ENCODE results near the gene FAM47E.

FAM47E gene

GRCh38 chr4:76226418-76226817, 25.1 kb upstream of the FAM47E start:
- no peaks in the 10 kb centered on the region for H3K36me3 ChIP-seq (ENCODE audit: control insufficient read depth, low read length)
- no peaks in the 10 kb centered on the region for H3K9me3 ChIP-seq (ENCODE audit: control insufficient read depth, insufficient read depth, low read length)
- no peaks in the 10 kb centered on the region for H3K9me2 ChIP-seq (replicated peaks; ENCODE audit: control insufficient read depth, low read length)
- TF ChIP-seq, protein P1, sequence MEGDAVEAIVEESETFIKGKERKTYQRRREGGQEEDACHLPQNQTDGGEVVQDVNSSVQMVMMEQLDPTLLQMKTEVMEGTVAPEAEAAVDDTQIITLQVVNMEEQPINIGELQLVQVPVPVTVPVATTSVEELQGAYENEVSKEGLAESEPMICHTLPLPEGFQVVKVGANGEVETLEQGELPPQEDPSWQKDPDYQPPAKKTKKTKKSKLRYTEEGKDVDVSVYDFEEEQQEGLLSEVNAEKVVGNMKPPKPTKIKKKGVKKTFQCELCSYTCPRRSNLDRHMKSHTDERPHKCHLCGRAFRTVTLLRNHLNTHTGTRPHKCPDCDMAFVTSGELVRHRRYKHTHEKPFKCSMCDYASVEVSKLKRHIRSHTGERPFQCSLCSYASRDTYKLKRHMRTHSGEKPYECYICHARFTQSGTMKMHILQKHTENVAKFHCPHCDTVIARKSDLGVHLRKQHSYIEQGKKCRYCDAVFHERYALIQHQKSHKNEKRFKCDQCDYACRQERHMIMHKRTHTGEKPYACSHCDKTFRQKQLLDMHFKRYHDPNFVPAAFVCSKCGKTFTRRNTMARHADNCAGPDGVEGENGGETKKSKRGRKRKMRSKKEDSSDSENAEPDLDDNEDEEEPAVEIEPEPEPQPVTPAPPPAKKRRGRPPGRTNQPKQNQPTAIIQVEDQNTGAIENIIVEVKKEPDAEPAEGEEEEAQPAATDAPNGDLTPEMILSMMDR (IDR thresholded peaks at IDR 0.05; ENCODE audit: low read depth, low read length, poor library complexity, severe bottlenecking): no peak
- no peak for TF ChIP-seq EZH2phosphoT487 (IDR thresholded peaks at IDR 0.05; ENCODE audit: borderline replicate concordance, low read length)
- no peaks in the 10 kb centered on the region for H3K27me3 ChIP-seq (ENCODE audit: control insufficient read depth, low read length)
- no peaks in the 10 kb centered on the region for H3K4me1 ChIP-seq (ENCODE audit: control insufficient read depth, low read length)
- H4K20me1 ChIP-seq (ENCODE audit: control insufficient read depth, insufficient read depth, low read depth, low read length): no peaks in the 10 kb centered on the region
- H3K27ac ChIP-seq (ENCODE audit: low read depth, low read length): no peak overlapping the region
- H3K4me3 ChIP-seq (ENCODE audit: low read length): no peak overlapping the region
- H3K79me2 ChIP-seq (ENCODE audit: control insufficient read depth, low read length): no peaks in the 10 kb centered on the region
- H3F3A ChIP-seq (ENCODE audit: control insufficient read depth, insufficient read depth): no peaks in the 10 kb centered on the region
- H3K4me2 ChIP-seq (ENCODE audit: low read length): no peak overlapping the region

GRCh38 chr4:76232681-76233080, 18.8 kb upstream of the FAM47E start:
- TF ChIP-seq, protein P1 (IDR thresholded peaks at IDR 0.05; ENCODE audit: low read depth, low read length, poor library complexity, severe bottlenecking): no peak
- TF ChIP-seq EZH2phosphoT487 (IDR thresholded peaks at IDR 0.05; ENCODE audit: borderline replicate concordance, low read length): no peak
- H3K4me1 ChIP-seq (ENCODE audit: control insufficient read depth, low read length): no peaks in the 10 kb centered on the region
- H3K79me2 ChIP-seq (ENCODE audit: control insufficient read depth, low read length): no peaks in the 10 kb centered on the region
- no peak overlapping the region for H3K4me3 ChIP-seq (ENCODE audit: low read length)
- no peaks in the 10 kb centered on the region for H3K9me3 ChIP-seq (ENCODE audit: control insufficient read depth, insufficient read depth, low read length)
- no peaks in the 10 kb centered on the region for H3F3A ChIP-seq (ENCODE audit: control insufficient read depth, insufficient read depth)
- no peak overlapping the region for H3K4me2 ChIP-seq (ENCODE audit: low read length)
- H3K36me3 ChIP-seq (ENCODE audit: control insufficient read depth, low read length): no peaks in the 10 kb centered on the region
- H3K27ac ChIP-seq (ENCODE audit: low read depth, low read length): no peak overlapping the region
- no peaks in the 10 kb centered on the region for H4K20me1 ChIP-seq (ENCODE audit: control insufficient read depth, insufficient read depth, low read depth, low read length)
- no peaks in the 10 kb centered on the region for H3K27me3 ChIP-seq (ENCODE audit: control insufficient read depth, low read length)
- H3K9me2 ChIP-seq (replicated peaks; ENCODE audit: control insufficient read depth, low read length): no peaks in the 10 kb centered on the region

GRCh38 chr4:76233083-76233482, 18.4 kb upstream of the FAM47E start:
- H3K4me2 ChIP-seq (ENCODE audit: low read length): no peak overlapping the region
- H3K79me2 ChIP-seq (ENCODE audit: control insufficient read depth, low read length): no peaks in the 10 kb centered on the region

GRCh38 chr4:76233529-76233928, 18.0 kb upstream of the FAM47E start:
- H3K27ac ChIP-seq (ENCODE audit: low read depth, low read length): no peak overlapping the region

More at GRCh38 chr4:76233083-76233482, 18.4 kb upstream of the FAM47E start:
- Histone ChIP-seq H3K4me1 (ENCODE audit: control insufficient read depth, low read length) (no peaks in the 10 kb centered on the region), H3K4me3 (ENCODE audit: low read length) (no peak overlapping the region), H3F3A (ENCODE audit: control insufficient read depth, insufficient read depth) (no peaks in the 10 kb centered on the region), H3K9me2 (replicated peaks; ENCODE audit: control insufficient read depth, low read length) (no peaks in the 10 kb centered on the region), H3K36me3 (ENCODE audit: control insufficient read depth, low read length) (no peaks in the 10 kb centered on the region), H3K27me3 (ENCODE audit: control insufficient read depth, low read length) (no peaks in the 10 kb centered on the region), H3K9me3 (ENCODE audit: control insufficient read depth, insufficient read depth, low read length) (no peaks in the 10 kb centered on the region), H4K20me1 (ENCODE audit: control insufficient read depth, insufficient read depth, low read depth, low read length) (no peaks in the 10 kb centered on the region), H3K27ac (ENCODE audit: low read depth, low read length) (no peak overlapping the region)
- no peak for TF ChIP-seq EZH2phosphoT487 (IDR thresholded peaks at IDR 0.05; ENCODE audit: borderline replicate concordance, low read length)

More at GRCh38 chr4:76233529-76233928, 18.0 kb upstream of the FAM47E start:
- Histone ChIP-seq H3K36me3 (ENCODE audit: control insufficient read depth, low read length) (no peaks in the 10 kb centered on the region), H3K4me2 (ENCODE audit: low read length) (no peak overlapping the region), H3F3A (ENCODE audit: control insufficient read depth, insufficient read depth) (no peaks in the 10 kb centered on the region), H3K79me2 (ENCODE audit: control insufficient read depth, low read length) (no peaks in the 10 kb centered on the region), H3K9me2 (replicated peaks; ENCODE audit: control insufficient read depth, low read length) (no peaks in the 10 kb centered on the region), H4K20me1 (ENCODE audit: control insufficient read depth, insufficient read depth, low read depth, low read length) (no peaks in the 10 kb centered on the region), H3K4me3 (ENCODE audit: low read length) (no peak overlapping the region), H3K27me3 (ENCODE audit: control insufficient read depth, low read length) (no peaks in the 10 kb centered on the region), H3K9me3 (ENCODE audit: control insufficient read depth, insufficient read depth, low read length) (no peaks in the 10 kb centered on the region), H3K4me1 (ENCODE audit: control insufficient read depth, low read length) (no peaks in the 10 kb centered on the region)
- TF ChIP-seq EZH2phosphoT487 (IDR thresholded peaks at IDR 0.05; ENCODE audit: borderline replicate concordance, low read length): no peak
- TF ChIP-seq, protein P1 (IDR thresholded peaks at IDR 0.05; ENCODE audit: low read depth, low read length, poor library complexity, severe bottlenecking): no peak

Data from DOHH2 (cell line).